Central memory CD8-positive, alpha-beta T cell (primary cell): ENCODE data around the gene PSMB4.
"Not testable (repeated sequence)": the region's sequence is repeated elsewhere in the genome, so short reads cannot be mapped to it uniquely, and the experiment has no call there.

Source experiments
- ATAC-seq: fragments of 150-1000 bp; cut with Tn5 transposase; replicated peaks from 2 replicates; pipeline ENCODE4 v1.10.0; 2022; ENCODE audit warnings: mild to moderate bottlenecking, moderate FRiP score, moderate number of reproducible peaks; ENCODE audit not compliant: poor library complexity, severe bottlenecking; ENCODE audit errors: extremely low read depth
- DNase-seq, 2 donors: peaks; one replicate each; pipeline ENCODE4 v3.0.0; 2021; ENCODE audit warnings: low spot score in 2 of 2
- H3K27ac Mint-ChIP-seq: one replicate; pipeline ENCODE4 v1.8.0; 2022; ENCODE audit warnings: low read depth, mild to moderate bottlenecking, moderate library complexity, mixed read lengths
- H3K27me3 Mint-ChIP-seq: one replicate; pipeline ENCODE4 v1.8.0; 2022; ENCODE audit warnings: mixed read lengths
- H3K36me3 Mint-ChIP-seq: one replicate; pipeline ENCODE4 v1.8.0; 2022; ENCODE audit warnings: mild to moderate bottlenecking, moderate library complexity, mixed read lengths; ENCODE audit not compliant: insufficient read depth
- H3K4me1 Mint-ChIP-seq: one replicate; pipeline ENCODE4 v1.8.0; 2022; ENCODE audit warnings: mixed read lengths
- H3K4me3 Mint-ChIP-seq: one replicate; pipeline ENCODE4 v1.8.0; 2022; ENCODE audit warnings: mild to moderate bottlenecking, moderate library complexity, mixed read lengths
- H3K9me3 Mint-ChIP-seq: one replicate; pipeline ENCODE4 v1.8.0; 2022; ENCODE audit warnings: mixed read lengths

Gene PSMB4

DNA sequence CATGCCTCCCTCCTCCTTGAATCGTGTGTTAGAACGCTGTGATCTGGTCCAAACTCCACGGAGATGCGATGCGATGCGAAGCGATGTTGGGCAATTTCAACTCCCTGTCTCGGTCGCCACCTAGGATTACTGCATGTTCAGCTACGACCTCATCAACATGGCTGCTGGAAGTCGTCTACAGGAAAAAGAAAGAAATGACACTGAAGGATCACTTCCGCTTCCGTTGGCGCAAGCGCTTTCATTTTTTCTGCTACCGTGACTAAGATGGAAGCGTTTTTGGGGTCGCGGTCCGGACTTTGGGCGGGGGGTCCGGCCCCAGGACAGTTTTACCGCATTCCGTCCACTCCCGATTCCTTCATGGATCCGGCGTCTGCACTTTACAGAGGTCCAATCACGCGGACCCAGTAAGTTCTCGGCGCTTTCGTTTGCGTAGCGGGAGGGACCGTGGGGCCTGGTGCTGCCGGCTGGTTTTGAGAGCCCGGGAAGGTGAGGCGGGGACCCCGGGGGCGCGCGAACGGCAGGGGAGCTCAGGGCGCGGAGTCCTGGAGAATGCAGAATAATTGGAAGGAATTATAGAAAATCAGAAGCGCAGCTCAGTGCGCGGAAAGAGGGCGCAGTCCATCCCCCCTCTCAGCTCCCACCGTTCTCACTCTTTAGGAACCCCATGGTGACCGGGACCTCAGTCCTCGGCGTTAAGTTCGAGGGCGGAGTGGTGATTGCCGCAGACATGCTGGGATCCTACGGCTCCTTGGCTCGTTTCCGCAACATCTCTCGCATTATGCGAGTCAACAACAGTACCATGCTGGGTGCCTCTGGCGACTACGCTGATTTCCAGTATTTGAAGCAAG lies at the start of gene PSMB4:
TSS of gene PSMB4 (plus strand) at position 250 of the 848 bp plus-strand sequence. CDS start at position 265, 15 bp downstream.
- Mint-ChIP-seq H3K4me3 (peak within 1 kb of the TSS; percentile 100), H3K9me3 (no peaks in the 10 kb centered on the region), H3K27ac (peak within 1 kb of the TSS; percentile 97), H3K36me3 (peaks cover 36% of the 10 kb centered on the region), H3K27me3 (no peaks in the 10 kb centered on the region), H3K4me1 (peaks cover 24% of the 10 kb centered on the region)
- DNase-seq = peak; percentile 64 to 82
- peak; percentile 94 for ATAC-seq

DNA sequence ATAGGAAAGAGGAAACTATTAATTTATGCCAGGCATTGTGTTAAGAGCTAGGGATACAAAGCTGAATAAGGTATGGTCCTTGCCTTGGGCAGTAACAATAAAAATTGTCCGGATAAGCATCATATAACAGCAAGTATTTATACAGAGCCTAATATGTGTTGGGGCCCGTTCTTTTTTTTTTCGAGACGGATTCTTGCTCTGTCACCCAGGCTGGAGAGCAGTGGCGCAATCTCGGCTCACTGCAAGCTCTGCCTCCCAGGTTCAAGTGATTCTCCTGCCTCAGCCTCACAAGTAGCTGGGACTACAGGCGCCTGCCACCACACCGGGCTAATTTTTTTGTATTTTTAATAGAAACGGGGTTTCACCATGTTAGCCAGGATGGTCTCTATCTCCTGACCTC lies 49.0 kb upstream of the PSMB4 start:
- Mint-ChIP-seq H3K36me3 (peaks cover 16% of the 10 kb centered on the region), H3K4me1 (peaks cover 27% of the 10 kb centered on the region)
- not testable (repeated sequence) for H3K27ac Mint-ChIP-seq, ATAC-seq, DNase-seq, H3K9me3 Mint-ChIP-seq, H3K27me3 Mint-ChIP-seq, H3K4me3 Mint-ChIP-seq

DNA sequence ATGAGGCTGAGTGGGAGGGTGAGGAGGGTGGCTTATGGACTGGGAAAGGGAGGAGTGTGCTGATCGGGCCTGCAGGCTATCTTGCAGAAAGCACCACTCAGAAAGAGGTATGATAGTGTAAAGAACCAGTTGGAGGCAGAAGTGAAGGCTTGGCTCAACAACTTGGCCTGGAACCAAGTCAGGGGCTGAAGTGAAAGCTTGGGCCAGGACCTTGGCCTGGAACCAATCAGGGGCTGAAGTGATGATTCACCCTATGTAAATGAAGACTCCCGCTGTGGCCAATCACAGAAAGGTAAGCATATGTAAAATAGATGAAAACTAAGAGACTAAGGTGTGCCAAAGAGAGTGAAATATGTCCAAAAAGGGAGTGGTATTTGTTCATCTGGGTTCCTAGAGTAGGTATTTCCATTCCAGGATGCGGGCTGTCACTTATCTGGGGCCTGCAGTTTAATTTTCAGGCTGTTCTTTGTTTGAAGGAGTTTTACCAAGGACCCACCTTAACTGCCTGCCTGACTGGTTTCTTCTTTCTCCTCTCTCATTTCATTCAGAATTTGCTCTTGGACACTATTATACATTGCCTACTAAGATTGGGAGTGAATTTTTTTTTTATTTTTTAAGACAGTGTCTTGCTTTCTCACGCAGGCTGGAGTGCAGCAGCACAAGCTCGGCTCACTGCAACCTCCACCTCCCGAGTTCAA lies 47.2 kb upstream of the PSMB4 start:
- Mint-ChIP-seq H3K4me3 (no peak overlapping the region), H3K4me1 (peaks cover 10% of the 10 kb centered on the region), H3K27me3 (no peaks in the 10 kb centered on the region), H3K36me3 (peaks cover 3% of the 10 kb centered on the region), H3K27ac (no peak overlapping the region), H3K9me3 (no peaks in the 10 kb centered on the region)
- ATAC-seq (no peak), DNase-seq (no peak)

DNA sequence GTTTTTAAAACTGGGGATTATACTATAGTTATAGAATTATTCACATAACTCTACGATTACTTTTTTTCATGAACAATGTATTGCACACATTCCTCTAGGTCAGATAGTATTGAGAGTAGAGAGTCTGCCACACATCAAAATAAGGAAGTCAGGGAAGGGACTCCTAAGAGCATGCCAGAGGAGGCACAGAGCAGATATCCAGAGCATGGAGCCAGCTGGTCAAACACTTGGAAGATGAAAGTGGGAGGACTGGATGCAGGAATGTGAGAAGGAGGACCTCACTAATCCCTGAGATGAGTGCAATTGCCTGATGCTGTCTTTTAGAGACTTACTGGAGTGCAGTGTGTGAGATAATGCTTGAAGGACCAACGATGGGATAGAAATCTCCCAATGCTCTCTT lies 42.7 kb upstream of the PSMB4 start:
- ATAC-seq (no peak), DNase-seq (no peak)
- no peaks in the 10 kb centered on the region for H3K27me3 Mint-ChIP-seq
- no peaks in the 10 kb centered on the region for H3K4me1 Mint-ChIP-seq
- peaks cover 2% of the 10 kb centered on the region for H3K9me3 Mint-ChIP-seq
- no peaks in the 10 kb centered on the region for H3K36me3 Mint-ChIP-seq
- no peak overlapping the region for H3K4me3 Mint-ChIP-seq
- no peak overlapping the region for H3K27ac Mint-ChIP-seq

DNA sequence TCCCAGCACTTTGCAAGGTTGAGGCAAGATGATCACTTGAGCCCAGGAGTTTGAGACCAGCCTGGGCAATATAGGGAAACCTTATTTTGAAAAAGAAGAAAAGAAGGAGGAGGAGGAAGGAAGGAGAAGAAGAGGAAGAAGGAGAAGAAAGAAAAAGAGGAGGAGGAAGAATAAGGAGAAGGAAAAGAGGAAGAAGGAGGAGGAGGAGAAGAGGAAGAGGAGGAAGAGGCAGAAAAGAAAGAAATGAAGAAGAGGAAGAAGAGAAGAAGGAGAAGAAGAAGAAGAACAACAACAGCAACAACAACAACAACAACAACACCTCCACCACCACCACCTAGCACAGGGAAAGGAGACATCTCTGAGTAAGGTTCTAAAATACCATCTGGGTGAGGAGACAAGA lies 37.5 kb upstream of the PSMB4 start:
- H3K27me3 Mint-ChIP-seq = no peaks in the 10 kb centered on the region
- peaks cover 7% of the 10 kb centered on the region for H3K9me3 Mint-ChIP-seq
- H3K4me3 Mint-ChIP-seq = no peak overlapping the region
- ATAC-seq = no peak
- H3K4me1 Mint-ChIP-seq = no peaks in the 10 kb centered on the region
- DNase-seq = no peak
- peaks cover 2% of the 10 kb centered on the region for H3K36me3 Mint-ChIP-seq
- H3K27ac Mint-ChIP-seq = no peak overlapping the region

DNA sequence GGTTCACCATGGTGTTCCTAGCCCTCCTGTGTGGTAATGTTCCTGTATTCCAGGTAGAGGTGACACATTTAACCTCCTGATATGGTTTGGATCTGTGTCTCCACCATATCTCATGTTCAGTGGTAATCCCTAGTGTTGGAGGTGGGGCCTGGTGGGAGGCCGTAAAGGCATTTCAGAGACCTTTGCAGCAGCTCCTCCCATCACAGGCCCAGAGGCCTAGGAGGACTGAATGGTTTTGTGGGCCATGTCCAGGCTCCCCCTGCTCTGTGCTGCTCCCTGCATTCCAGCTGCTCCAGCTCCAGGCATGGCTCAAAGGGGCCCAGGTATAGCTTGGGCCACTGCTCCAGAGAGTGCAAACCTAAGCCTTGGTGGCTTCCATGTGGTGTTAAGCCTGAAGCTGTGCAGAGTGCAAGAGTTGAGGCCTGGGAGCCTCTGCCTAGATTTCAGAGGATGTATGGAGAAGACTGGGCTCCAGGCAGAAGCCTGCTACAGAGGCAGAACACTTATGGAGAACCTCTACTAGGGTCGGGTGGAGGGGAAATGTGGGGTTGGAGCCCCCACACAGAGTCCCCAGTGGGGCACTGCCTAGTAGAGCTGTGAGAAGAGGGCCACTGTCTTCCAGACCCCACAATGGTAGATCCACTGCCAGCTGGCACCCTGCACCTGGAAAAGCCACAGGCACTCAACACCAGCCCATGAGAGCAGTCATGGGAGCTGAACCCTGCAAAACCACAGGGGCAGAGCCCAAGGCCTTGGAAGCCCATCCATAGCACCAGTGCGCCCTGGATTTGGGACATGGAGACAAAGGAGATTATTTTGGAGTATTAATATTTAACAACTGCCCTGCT lies 36.8 kb upstream of the PSMB4 start:
- Mint-ChIP-seq H3K9me3 (peaks cover 7% of the 10 kb centered on the region), H3K27me3 (no peaks in the 10 kb centered on the region), H3K36me3 (peaks cover 2% of the 10 kb centered on the region), H3K4me1 (no peaks in the 10 kb centered on the region), H3K4me3 (no peak overlapping the region), H3K27ac (no peak overlapping the region)
- ATAC-seq = no peak
- no peak for DNase-seq

DNA sequence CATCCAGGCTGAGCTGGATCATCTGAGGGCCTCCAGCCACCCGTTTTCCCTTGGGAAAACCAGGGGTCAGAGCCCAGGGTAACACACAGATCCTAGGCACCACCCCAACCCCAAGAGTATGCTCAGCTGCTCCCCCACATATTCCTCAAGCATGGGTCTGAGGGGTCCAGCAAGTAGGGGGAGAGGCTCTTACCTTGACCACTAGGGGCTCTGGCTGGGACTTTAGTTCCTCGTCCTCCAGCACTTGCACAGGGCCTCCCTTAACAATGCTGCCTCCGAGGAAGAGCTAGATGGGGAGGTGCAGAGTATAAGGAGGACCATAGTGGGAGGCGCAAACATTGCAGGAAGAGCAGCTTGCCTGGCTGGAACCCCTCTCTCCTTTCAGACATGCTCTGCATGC lies 34.4 kb upstream of the PSMB4 start:
- Mint-ChIP-seq H3K9me3 (peaks cover 7% of the 10 kb centered on the region), H3K4me3 (no peak overlapping the region), H3K4me1 (no peaks in the 10 kb centered on the region), H3K27ac (peak overlapping the region; percentile 56), H3K36me3 (peaks cover 2% of the 10 kb centered on the region), H3K27me3 (no peaks in the 10 kb centered on the region)
- DNase-seq = no peak
- no peak for ATAC-seq

DNA sequence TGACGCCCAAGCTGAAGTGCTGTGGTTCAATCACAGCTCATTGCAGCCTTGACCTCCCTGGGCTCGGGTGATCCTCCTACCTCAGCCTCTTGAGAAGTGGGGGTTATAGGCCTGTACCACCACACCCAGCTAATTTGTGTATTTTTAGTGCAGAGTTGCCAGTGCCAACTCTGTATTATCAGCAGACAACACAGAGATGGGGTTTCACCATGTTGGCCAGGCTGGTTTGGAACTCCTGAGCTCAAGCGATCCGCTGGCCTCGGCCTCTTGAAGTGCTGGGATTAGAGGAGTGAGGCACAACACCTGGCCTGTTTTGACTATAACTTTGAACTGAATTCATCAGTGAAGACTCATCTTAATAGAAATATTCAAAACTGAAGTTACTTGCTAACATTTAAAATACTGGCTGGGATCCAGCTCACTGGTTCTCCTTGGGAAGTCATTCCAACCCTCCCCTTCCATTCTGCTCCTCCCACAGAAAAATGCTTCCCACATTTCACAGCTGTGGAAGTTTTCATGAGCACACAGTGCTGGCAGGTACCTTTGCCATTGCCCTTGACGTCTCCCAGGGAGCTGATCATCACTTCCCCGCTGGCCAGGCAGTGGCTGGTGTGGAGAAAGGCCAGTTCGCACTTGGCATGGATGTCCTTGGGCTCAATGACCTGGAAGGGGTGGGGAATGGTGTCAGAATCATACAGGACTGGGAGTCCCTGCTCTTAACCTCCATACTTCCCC lies 31.5 kb upstream of the PSMB4 start:
- Mint-ChIP-seq H3K27me3 (no peaks in the 10 kb centered on the region), H3K4me3 (no peak overlapping the region), H3K27ac (no peak overlapping the region), H3K9me3 (no peaks in the 10 kb centered on the region), H3K36me3 (peaks cover under 1% of the 10 kb centered on the region), H3K4me1 (no peaks in the 10 kb centered on the region)
- ATAC-seq = no peak
- no peak for DNase-seq

DNA sequence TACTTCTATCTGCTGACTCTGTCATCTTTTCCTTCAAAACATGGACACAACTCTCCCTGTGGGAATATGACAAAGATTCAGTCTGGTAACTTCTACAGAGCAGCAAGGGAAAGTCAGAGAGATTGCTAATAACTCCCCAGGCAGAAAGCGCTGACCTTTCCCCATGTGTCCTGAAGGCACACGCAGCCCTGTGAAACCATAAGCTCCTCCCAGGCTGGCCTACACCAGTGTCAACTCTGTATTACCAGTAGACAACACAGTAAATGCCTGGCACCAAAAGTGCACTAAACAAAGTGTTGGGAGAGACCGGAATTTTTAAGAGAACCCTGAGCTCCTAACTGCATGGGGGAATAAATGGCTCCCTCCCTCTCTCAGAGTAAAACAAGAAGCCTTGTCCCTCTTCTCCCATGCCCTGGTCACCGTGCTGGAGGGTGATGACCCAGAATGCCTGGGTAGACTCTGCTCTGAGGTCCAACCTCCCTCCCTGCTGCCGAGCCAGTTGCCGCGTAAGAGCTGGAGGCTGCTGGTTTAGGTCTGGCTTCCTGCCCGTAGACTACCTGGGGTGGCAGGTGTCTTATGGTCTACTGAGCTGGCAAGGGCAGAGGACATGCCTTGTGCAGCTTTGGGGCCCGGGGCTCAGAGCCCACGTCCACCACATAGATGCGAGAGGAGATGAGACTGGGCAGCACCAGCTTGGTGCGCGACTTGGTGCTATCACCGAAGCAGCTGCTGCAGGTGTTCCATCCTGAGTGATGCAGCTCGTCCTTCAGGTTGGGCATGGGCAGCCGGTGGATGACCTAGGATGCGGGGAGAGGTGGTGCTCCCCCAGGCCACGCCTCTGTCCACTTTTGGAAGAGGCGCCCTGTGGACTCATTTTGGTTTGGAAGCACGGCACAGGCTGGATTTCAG lies 30.7 kb upstream of the PSMB4 start:
- no peaks in the 10 kb centered on the region for H3K9me3 Mint-ChIP-seq
- no peak for ATAC-seq
- no peaks in the 10 kb centered on the region for H3K27me3 Mint-ChIP-seq
- H3K4me1 Mint-ChIP-seq = no peaks in the 10 kb centered on the region
- no peak overlapping the region for H3K27ac Mint-ChIP-seq
- H3K36me3 Mint-ChIP-seq = no peaks in the 10 kb centered on the region
- H3K4me3 Mint-ChIP-seq = no peak overlapping the region
- DNase-seq = no peak

DNA sequence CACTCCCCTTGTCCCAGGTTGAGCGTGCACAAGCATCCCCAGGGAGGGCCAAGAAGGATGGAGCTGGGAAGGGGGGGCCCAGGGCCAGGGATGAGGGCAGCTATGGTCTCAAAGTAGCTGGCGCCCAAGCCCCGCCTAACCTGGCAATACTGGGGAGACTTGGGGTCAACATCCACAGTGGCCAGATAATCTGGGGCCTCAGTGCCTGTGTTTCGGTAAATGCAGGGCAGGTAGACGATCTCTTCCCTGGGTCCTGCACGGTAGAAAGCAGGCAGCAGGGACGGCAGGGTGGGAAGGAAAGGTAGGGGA lies 30.1 kb upstream of the PSMB4 start:
- H3K27me3 Mint-ChIP-seq = no peaks in the 10 kb centered on the region
- no peak overlapping the region for H3K4me3 Mint-ChIP-seq
- no peak overlapping the region for H3K27ac Mint-ChIP-seq
- no peak for ATAC-seq
- H3K4me1 Mint-ChIP-seq = no peaks in the 10 kb centered on the region
- DNase-seq = no peak
- H3K36me3 Mint-ChIP-seq = no peaks in the 10 kb centered on the region
- no peaks in the 10 kb centered on the region for H3K9me3 Mint-ChIP-seq

DNA sequence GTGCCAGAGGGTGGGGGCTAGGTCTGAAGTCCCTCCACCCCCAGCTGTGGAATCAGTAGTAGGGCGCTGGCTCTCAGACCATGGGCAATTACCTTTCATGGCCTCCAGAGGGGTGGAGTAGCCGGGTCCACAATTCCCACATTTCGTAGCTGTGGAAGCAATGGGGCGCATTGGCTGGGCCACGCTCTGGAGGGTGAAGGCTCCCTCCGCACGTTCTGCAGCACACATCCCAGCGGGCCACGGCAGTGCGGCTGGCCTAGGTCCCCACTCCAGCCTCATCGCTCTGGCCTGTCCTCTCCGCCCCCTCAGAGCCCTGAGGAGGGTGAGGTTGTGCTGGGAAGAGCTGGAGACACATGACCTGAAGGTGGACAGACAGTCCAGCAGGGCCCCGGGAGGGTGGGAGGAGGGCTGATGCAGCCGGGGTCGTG lies 29.7 kb upstream of the PSMB4 start:
- no peaks in the 10 kb centered on the region for H3K4me1 Mint-ChIP-seq
- H3K27me3 Mint-ChIP-seq = no peaks in the 10 kb centered on the region
- no peaks in the 10 kb centered on the region for H3K9me3 Mint-ChIP-seq
- H3K36me3 Mint-ChIP-seq = no peaks in the 10 kb centered on the region
- DNase-seq (no peak), ATAC-seq (no peak)
- H3K4me3 Mint-ChIP-seq = no peak overlapping the region
- H3K27ac Mint-ChIP-seq = no peak overlapping the region
